ENCODE data around the gene MTREX. TPM values are rescaled to one million over a fixed set of nuclear protein-coding genes. Genes with fewer than 3 reads are reported as not detected.
A peak's percentile ranks its signal among the peaks of the same experiment; 100 is the strongest.

MTREX gene
- total RNA-seq, 1 donor from 2014 or later = 68.7 TPM

DNA sequence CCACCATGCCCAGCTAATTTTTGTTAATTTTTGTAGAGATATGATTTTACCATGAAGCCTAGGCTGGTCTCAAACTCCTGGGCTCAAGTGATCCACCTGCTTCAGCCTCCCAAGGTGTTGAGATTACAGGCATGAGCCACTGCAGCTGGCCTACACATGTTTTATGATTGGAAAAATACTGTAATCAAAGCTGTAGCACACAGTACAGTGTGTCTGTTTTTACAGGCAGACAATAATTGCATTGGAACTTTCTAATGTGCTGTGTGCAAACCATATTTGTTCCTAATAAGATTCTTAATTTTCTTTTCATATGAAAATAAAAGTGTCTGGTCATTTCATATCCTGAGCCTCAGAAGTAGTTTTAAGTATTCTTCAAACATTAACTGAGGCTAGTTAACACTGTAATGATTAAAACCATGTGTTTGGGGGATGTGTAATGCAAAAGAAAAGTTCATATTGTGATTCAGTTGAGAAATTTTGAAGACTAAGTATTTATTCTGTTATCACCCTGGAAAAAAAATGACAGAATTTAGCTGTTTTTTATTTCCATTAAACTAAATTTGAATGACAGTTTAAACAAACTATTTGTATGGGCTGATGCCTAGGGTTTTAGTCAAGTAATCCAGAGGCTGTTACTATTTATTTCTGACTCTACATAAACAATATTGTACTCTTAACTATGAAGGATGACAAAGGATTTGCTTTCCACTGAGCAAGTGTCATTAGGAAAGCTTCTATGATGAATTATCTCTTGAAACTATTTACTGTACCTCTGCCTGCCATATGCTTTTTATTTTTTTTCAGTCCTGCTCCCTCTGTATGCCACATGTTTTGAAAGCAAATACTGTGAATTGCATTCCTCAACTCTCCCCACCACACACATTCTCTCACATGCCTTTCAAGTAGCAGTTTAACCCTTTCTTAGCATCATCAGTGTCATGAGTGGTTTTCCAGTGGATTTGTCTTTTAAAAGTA is 111.5 kb downstream of the MTREX start:
- no peak overlapping the region for H3K4me3 Mint-ChIP-seq (ENCODE audit: unreplicated experiment)
- DNase-seq (ENCODE audit: low read depth) (peak; percentile 72), FAIRE-seq (no peak)
- Histone ChIP-seq H4K20me1 (ENCODE audit: insufficient read depth, low read length) (peaks cover 5% of the 10 kb centered on the region), H2AFZ (ENCODE audit: low read depth, low read length) (no peak overlapping the region), H3K9ac (ENCODE audit: low read length) (no peak overlapping the region), H3K9me3 (ENCODE audit: insufficient read depth, low read depth, low read length) (no peaks in the 10 kb centered on the region), H3K27ac (ENCODE audit: low read depth, low read length) (peak overlapping the region; percentile 31), H3K27me3 (ENCODE audit: insufficient read depth, low read length) (no peaks in the 10 kb centered on the region), H3K4me2 (ENCODE audit: low read length) (peak overlapping the region; percentile 41), H3K4me3 (ENCODE audit: insufficient read depth, low read depth, low read length) (no peak overlapping the region), H3K36me3 (ENCODE audit: insufficient read depth, low read length) (peaks cover 17% of the 10 kb centered on the region), H3K79me2 (ENCODE audit: insufficient read depth, low read length) (no peaks in the 10 kb centered on the region), H3K4me1 (ENCODE audit: insufficient read depth, low read length) (peaks cover 35% of the 10 kb centered on the region)
- no peaks in the 10 kb centered on the region for H3K9me3 Mint-ChIP-seq (ENCODE audit: unreplicated experiment)
- H3K36me3 Mint-ChIP-seq (ENCODE audit: low read depth, unreplicated experiment) = peaks cover 13% of the 10 kb centered on the region
- H3K27ac Mint-ChIP-seq (ENCODE audit: unreplicated experiment) = peak overlapping the region; percentile 34
- TF ChIP-seq, protein P1, sequence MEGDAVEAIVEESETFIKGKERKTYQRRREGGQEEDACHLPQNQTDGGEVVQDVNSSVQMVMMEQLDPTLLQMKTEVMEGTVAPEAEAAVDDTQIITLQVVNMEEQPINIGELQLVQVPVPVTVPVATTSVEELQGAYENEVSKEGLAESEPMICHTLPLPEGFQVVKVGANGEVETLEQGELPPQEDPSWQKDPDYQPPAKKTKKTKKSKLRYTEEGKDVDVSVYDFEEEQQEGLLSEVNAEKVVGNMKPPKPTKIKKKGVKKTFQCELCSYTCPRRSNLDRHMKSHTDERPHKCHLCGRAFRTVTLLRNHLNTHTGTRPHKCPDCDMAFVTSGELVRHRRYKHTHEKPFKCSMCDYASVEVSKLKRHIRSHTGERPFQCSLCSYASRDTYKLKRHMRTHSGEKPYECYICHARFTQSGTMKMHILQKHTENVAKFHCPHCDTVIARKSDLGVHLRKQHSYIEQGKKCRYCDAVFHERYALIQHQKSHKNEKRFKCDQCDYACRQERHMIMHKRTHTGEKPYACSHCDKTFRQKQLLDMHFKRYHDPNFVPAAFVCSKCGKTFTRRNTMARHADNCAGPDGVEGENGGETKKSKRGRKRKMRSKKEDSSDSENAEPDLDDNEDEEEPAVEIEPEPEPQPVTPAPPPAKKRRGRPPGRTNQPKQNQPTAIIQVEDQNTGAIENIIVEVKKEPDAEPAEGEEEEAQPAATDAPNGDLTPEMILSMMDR (IDR thresholded peaks at IDR 0.05; ENCODE audit: insufficient read depth, low read depth, low read length) = no peak
- no peak for TF ChIP-seq EZH2 (IDR thresholded peaks at IDR 0.05; ENCODE audit: insufficient read depth, low read length)
- no peaks in the 10 kb centered on the region for H3K27me3 Mint-ChIP-seq (ENCODE audit: low read depth, unreplicated experiment)
- H3K4me1 Mint-ChIP-seq (ENCODE audit: low read depth, unreplicated experiment) = peaks cover 47% of the 10 kb centered on the region

DNA sequence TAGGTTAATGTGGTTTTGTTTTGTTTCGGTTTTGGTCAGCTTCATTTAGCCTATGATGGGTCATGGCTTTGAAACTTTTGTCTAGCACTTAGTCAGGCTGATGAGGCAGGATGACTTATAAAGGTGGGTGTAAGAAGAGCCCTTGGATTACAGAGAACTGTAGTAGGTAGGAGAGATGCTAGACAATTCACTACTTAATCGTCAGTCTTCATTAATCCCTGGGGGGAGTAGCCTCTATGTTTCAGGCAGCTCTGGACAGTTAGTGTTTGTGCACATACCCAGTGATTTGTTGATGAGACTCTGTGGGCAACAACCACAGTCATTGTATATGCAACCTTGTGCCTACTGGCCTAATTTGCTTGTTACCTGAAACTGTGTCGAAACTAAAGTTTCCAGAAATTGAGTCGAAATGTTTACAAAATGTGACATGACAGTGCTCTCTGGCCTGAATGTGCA is 113.3 kb downstream of the MTREX start:
- Histone ChIP-seq H3K36me3 (ENCODE audit: insufficient read depth, low read length) (peaks cover 26% of the 10 kb centered on the region), H3K27ac (ENCODE audit: low read depth, low read length) (no peak overlapping the region)
- H3K27me3 Mint-ChIP-seq (ENCODE audit: low read depth, unreplicated experiment) = no peaks in the 10 kb centered on the region

More for the DNA sequence above, 113.3 kb downstream of the MTREX start:
- Mint-ChIP-seq H3K9me3 (ENCODE audit: unreplicated experiment) (no peaks in the 10 kb centered on the region), H3K4me1 (ENCODE audit: low read depth, unreplicated experiment) (peaks cover 39% of the 10 kb centered on the region), H3K4me3 (ENCODE audit: unreplicated experiment) (no peak overlapping the region), H3K27ac (ENCODE audit: unreplicated experiment) (no peak overlapping the region), H3K36me3 (ENCODE audit: low read depth, unreplicated experiment) (peaks cover 11% of the 10 kb centered on the region)
- Histone ChIP-seq H3K4me3 (ENCODE audit: insufficient read depth, low read depth, low read length) (no peak overlapping the region), H2AFZ (ENCODE audit: low read depth, low read length) (no peak overlapping the region), H3K9ac (ENCODE audit: low read length) (no peak overlapping the region), H3K4me1 (ENCODE audit: insufficient read depth, low read length) (peaks cover 26% of the 10 kb centered on the region), H3K9me3 (ENCODE audit: insufficient read depth, low read depth, low read length) (no peaks in the 10 kb centered on the region), H3K27me3 (ENCODE audit: insufficient read depth, low read length) (no peaks in the 10 kb centered on the region), H3K4me2 (ENCODE audit: low read length) (peak overlapping the region; percentile 35), H4K20me1 (ENCODE audit: insufficient read depth, low read length) (peaks cover 5% of the 10 kb centered on the region), H3K79me2 (ENCODE audit: insufficient read depth, low read length) (no peaks in the 10 kb centered on the region)
- TF ChIP-seq, protein P1 (IDR thresholded peaks at IDR 0.05; ENCODE audit: insufficient read depth, low read depth, low read length) = no peak
- no peak for TF ChIP-seq EZH2 (IDR thresholded peaks at IDR 0.05; ENCODE audit: insufficient read depth, low read length)
- DNase-seq (ENCODE audit: low read depth) (peak; percentile 43), FAIRE-seq (no peak)
